Endothelial cell of umbilical vein (primary cell): Measurements from ENCODE around the gene OTOP1. TPM values are rescaled to one million over a fixed set of nuclear protein-coding genes. Genes with fewer than 3 reads are reported as not detected.
A peak's percentile ranks its signal among the peaks of the same experiment; 100 is the strongest.
"Not testable (repeated sequence)": the region's sequence is repeated elsewhere in the genome, so short reads cannot be mapped to it uniquely, and the experiment has no call there.

Experiments
- BruUV-seq: library from RNA; stranded (reverse); fragments of 400-500 nt; replicated peaks from 2 replicates; lab custom pipeline; 2021; lab: Mats Ljungman, UMichigan
- CTCF ChIA-PET: fragments of 300-600, 350-600 bp; sonication (Branson Sonifier 250); formaldehyde crosslinking; loops from one replicate; lab custom pipeline; 2021; ENCODE audit warnings: antibody characterized with exemption, inconsistent platforms; lab: Charles Lee
- POLR2A ChIA-PET: fragments of 300-600, 350-600 bp; sonication (Branson Sonifier 250); formaldehyde crosslinking; loops from one replicate; lab custom pipeline; 2021; ENCODE audit warnings: antibody characterized with exemption, inconsistent platforms; lab: Charles Lee
- DNase-seq: peaks from one replicate; pipeline ENCODE4 v3.0.0-alpha.2; 2011; ENCODE audit warnings: low read depth, low spot score
- FAIRE-seq: peaks from 2 replicates; lab custom pipeline; 2011; peaks lifted over from hg19 to GRCh38; lab: Jason Lieb, UNC
- H2AFZ ChIP-seq: 2 replicates; pipeline ENCODE4 v1.6.0; 2012; ENCODE audit warnings: low read depth, low read length, control low read depth, inconsistent platforms
- H3K27ac ChIP-seq: 2 replicates; pipeline ENCODE4 v1.5.1; 2011; ENCODE audit warnings: low read depth, mild to moderate bottlenecking, control low read depth, low read length, moderate library complexity; ENCODE audit not compliant: insufficient read depth
- H3K27me3 ChIP-seq, 2 experiments: 2 replicates each; pipeline versions ENCODE4 v1.6.0 to v1.6.1; 2011; ENCODE audit warnings: low read length in 2 of 2, mixed read lengths in 1 of 2; ENCODE audit not compliant: control insufficient read depth in 2 of 2, insufficient read depth in 2 of 2
- H3K36me3 ChIP-seq, 2 experiments: 2 replicates in 1 of 2; 3 replicates in 1 of 2; pipeline ENCODE4 v1.5.1; 2011; ENCODE audit warnings: low read length in 2 of 2, mild to moderate bottlenecking in 1 of 2, moderate library complexity in 1 of 2; ENCODE audit not compliant: control insufficient read depth in 2 of 2, insufficient read depth in 2 of 2; ENCODE audit errors: extremely low read depth in 1 of 2
- H3K4me1 ChIP-seq: 3 replicates; pipeline ENCODE4 v1.5.1; 2011; ENCODE audit warnings: mild to moderate bottlenecking, low read length; ENCODE audit not compliant: control insufficient read depth, insufficient read depth; ENCODE audit errors: extremely low read depth
- H3K4me2 ChIP-seq: 2 replicates; pipeline ENCODE4 v1.6.1; 2011; ENCODE audit warnings: low read length, control low read depth, mixed read lengths; ENCODE audit not compliant: insufficient read depth
- H3K4me3 ChIP-seq, 3 experiments: fragments of 200-600 bp in 1 of 3; sonication (generic), shearing (Covaris generic) in 1 of 3; replicated peaks in 1 of 3; 2 replicates each; pipeline ENCODE4 v1.5.1; 2011 to 2016; ENCODE audit warnings: control low read depth in 3 of 3, low read length in 3 of 3, mild to moderate bottlenecking in 2 of 3, inconsistent platforms in 1 of 3, low read depth in 1 of 3, moderate library complexity in 1 of 3; ENCODE audit not compliant: insufficient read depth in 1 of 3
- H3K79me2 ChIP-seq: 2 replicates; pipeline ENCODE4 v1.6.0; 2012; ENCODE audit warnings: low read length, inconsistent platforms; ENCODE audit not compliant: control insufficient read depth, insufficient read depth
- H3K9ac ChIP-seq: replicated peaks from 2 replicates; pipeline ENCODE3; 2011; ENCODE audit warnings: low read length, control low read depth; ENCODE audit not compliant: insufficient read depth; ENCODE audit errors: extremely low read depth
- H3K9me1 ChIP-seq: replicated peaks from 3 replicates; pipeline ENCODE4 v1.6.0; 2011; ENCODE audit warnings: mild to moderate bottlenecking, low read length; ENCODE audit not compliant: control insufficient read depth, insufficient read depth; ENCODE audit errors: extremely low read depth
- H3K9me3 ChIP-seq: replicated peaks from 2 replicates; pipeline ENCODE4 v1.5.1; 2012; ENCODE audit warnings: low read length, inconsistent platforms; ENCODE audit not compliant: control insufficient read depth, insufficient read depth
- H4K20me1 ChIP-seq: replicated peaks from 2 replicates; pipeline ENCODE3; 2011; ENCODE audit warnings: mild to moderate bottlenecking, low read length; ENCODE audit not compliant: control insufficient read depth, insufficient read depth; ENCODE audit errors: extremely low read depth
- FOS ChIP-seq: IDR thresholded peaks from 2 replicates; pipeline ENCODE4 v1.6.1; 2011; ENCODE audit warnings: mild to moderate bottlenecking, low read length, moderate library complexity, borderline replicate concordance; ENCODE audit not compliant: insufficient read depth
- GATA2 ChIP-seq: IDR thresholded peaks from 2 replicates; pipeline ENCODE4 v1.7.0; 2011; ENCODE audit warnings: low read depth, mild to moderate bottlenecking, moderate library complexity, mixed read lengths, low read length; ENCODE audit not compliant: insufficient read length, insufficient read depth
- JUN ChIP-seq: IDR thresholded peaks from 2 replicates; pipeline ENCODE4 v1.6.1; 2011; ENCODE audit warnings: borderline replicate concordance, low read depth; ENCODE audit not compliant: insufficient read length, insufficient read depth
- MAX ChIP-seq: IDR thresholded peaks from 2 replicates; pipeline ENCODE4 v1.6.1; 2011; ENCODE audit not compliant: insufficient read depth, insufficient read length
- MYC ChIP-seq: IDR thresholded peaks from one replicate; pipeline ENCODE4 v1.6.1; 2011; ENCODE audit warnings: mild to moderate bottlenecking, low read depth, low read length
- POLR2AphosphoS5 ChIP-seq: IDR thresholded peaks from 2 replicates; pipeline ENCODE4 v1.6.1; 2012; ENCODE audit warnings: low read depth, mild to moderate bottlenecking, control low read depth, low read length, moderate library complexity; ENCODE audit not compliant: insufficient read depth
- dilution Hi-C: fragments of 300-500 bp; cut with MboI; formaldehyde crosslinking; loops from one replicate; pipeline ENCODE4 v1.15.0; 2019; ENCODE audit warnings: low sequenced_read_pairs; ENCODE audit not compliant: extremely low pct_ligation_motif_present
- intact Hi-C: fragments of 100-400 bp; cut with micrococcal nuclease; formaldehyde crosslinking; loops from one replicate; pipeline ENCODE4 v1.10.0; 2022
- polyA plus RNA-seq, 4 experiments: library from polyadenylated mRNA; depleted of rRNA in 3 of 4; stranded (reverse) in 3 of 4; unstranded in 1 of 4; fragments of >200 nt; gene quantifications; 2 replicates each; pipeline versions ENCODE4 v1.2.1 to v1.2.3, GENCODE V29; 2011 to 2012; ENCODE audit warnings: missing spikeins in 1 of 4
- total RNA-seq: library from RNA; stranded (reverse); gene quantifications from 2 replicates; pipeline ENCODE4 v1.2.3, GENCODE V29; 2021

The OTOP1 gene
- total and polyA plus RNA-seq, 2 donors (not counting 3 experiments of a cell fraction or from before 2014, with no cell fraction given): not detected

GRCh38 chr4:4259484-4260100 lies 32.9 kb upstream of the OTOP1 start:
- no peak for TF ChIP-seq MAX
- no peak for TF ChIP-seq POLR2AphosphoS5
- TF ChIP-seq GATA2: no peak
- no peak for TF ChIP-seq FOS
- no peak for TF ChIP-seq MYC
- no peak for TF ChIP-seq JUN
- POLR2A ChIA-PET: no interaction called here
- H3K4me2 ChIP-seq: no peak overlapping the region

GRCh38 chr4:4257705-4258104 lies 31.0 kb upstream of the OTOP1 start:
- FAIRE-seq, H3K9ac ChIP-seq: not testable (repeated sequence)

More at GRCh38 chr4:4259484-4260100, 32.9 kb upstream of the OTOP1 start:
- Histone ChIP-seq H3K4me3 (no peak overlapping the region), H3K27me3 (no peaks in the 10 kb centered on the region), H4K20me1 (no peaks in the 10 kb centered on the region), H2AFZ (peak overlapping the region; percentile 25), H3K4me1 (no peaks in the 10 kb centered on the region), H3K27ac (no peak overlapping the region), H3K9me1 (no peaks in the 10 kb centered on the region), H3K36me3 (no peaks in the 10 kb centered on the region), H3K79me2 (no peaks in the 10 kb centered on the region), H3K9me3 (no peaks in the 10 kb centered on the region), H3K9ac (no peak overlapping the region)
- CTCF ChIA-PET: interaction anchor here (0.8 to 4.2 kb wide), 22 partner anchors 8 to 172 kb away, joined by 3 to 89 read pairs (median 5); no protein-coding TSS in a partner anchor
- intact Hi-C loops (loop anchor here (1.0 kb wide), 2 partner anchors 76 to 171 kb away; no protein-coding TSS in a partner anchor), dilution Hi-C loops (no loop called here)
- DNase-seq (no peak), FAIRE-seq (no peak)
- no TSS peak for BruUV-seq

More at GRCh38 chr4:4257705-4258104, 31.0 kb upstream of the OTOP1 start:
- H3K4me2 ChIP-seq, H4K20me1 ChIP-seq, H3K27ac ChIP-seq, POLR2A ChIA-PET, BruUV-seq, H2AFZ ChIP-seq, H3K36me3 ChIP-seq, H3K9me3 ChIP-seq, H3K9me1 ChIP-seq, intact Hi-C loops, H3K27me3 ChIP-seq, H3K4me3 ChIP-seq, H3K79me2 ChIP-seq, dilution Hi-C loops, H3K4me1 ChIP-seq, DNase-seq: not testable (repeated sequence)
- CTCF ChIA-PET: interaction anchor here (4.2 kb wide), 1 partner anchor 77 kb away, joined by 89 read pairs; no protein-coding TSS in a partner anchor
